ENCODE data around the gene TNNI3.
A peak's percentile ranks its signal among the peaks of the same experiment; 100 is the strongest.
"Not testable (repeated sequence)": the region's sequence is repeated elsewhere in the genome, so short reads cannot be mapped to it uniquely, and the experiment has no call there.

Gene TNNI3

DNA sequence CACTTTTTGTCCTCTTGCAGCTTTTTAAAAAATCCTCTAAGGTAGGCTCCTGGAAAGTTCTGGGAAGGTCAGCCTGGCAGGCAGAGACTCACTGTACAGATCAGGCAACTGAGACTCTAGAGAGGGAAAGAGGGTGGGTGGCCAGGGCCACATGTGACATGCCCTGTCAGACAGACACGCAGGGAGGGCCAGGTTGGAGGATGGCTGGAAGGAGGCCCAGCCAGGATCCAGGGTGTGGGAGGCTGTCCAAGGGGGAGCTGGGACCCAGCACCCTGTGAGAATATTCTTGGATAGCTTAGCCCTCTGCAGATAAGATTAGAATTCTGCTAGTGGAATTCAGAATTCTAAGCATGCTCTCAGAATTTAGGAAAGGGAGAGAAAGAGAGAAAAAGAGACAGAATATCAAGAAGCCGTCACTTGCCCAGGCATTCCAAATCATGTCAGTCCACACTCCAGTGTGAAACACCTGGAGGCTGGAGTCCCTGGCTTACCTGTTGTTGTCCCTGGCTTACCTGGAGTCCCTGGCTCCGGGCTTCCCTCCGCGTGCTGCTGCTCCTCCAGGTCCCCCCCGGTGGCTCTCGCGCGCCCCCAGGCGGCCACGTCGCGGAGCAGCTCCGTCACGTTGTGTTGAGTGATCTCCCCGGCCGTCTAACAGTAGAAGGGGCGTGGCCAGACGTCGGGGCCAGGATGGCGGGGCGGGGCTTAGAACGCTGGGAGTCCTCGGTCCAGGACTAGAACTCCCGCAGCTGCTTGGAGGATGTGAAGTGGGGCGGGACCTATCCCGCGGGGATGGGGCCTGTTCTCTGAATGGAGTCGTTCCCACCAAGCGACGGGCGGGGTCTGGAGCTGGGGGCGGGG, 2.8 kb upstream of the TNNI3 start:
- Mint-ChIP-seq H3K4me3 (peak overlapping the region; percentile 51), H3K36me3 (peaks cover 1% of the 10 kb centered on the region), H3K27ac (no peak overlapping the region), H3K9me3 (no peaks in the 10 kb centered on the region), H3K4me1 (peaks cover 8% of the 10 kb centered on the region), H3K27me3 (peaks cover 28% of the 10 kb centered on the region)

DNA sequence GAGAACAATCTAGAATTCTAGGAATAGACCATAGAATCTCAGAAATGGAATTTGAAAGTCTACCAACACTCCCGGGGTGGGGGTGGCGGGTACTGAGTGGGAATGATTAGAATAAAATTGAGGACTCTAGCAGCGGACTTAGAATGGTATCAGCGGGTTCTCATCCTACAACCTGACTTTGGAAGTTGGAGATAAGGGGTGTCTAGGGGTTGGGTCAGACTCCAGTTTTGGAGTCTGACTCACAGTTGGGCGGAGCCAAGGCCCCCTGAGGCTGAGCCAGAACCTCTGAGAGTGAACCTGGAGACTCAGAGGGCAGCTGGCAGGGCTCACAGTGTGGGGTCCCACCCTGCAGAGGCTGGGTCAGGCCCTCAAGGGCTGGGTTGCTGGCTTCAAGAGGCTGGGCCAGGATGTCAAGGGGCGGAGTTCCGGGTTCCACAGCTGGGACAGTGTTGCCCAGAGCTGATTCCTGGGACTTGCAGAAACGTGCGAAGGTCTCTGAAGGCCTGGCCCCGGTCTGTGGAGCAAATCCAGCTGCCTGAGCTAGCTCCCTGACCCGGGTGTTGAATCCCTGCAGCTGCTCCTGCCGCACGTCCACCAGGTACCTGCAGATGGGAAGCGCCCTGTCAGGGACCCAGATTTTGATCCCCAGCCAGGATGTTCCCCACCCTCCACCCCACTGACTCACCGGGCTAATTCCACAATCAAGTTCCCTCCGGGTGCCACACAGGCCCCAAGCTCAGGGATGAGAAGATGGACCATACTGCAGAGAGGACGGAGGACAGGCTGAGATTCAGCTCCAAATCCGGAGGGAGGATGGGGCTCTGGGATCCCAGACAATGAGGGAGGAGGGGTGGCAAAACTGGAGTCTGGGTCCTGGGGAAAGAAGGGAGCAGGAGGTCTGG, 1.6 kb upstream of the TNNI3 start:
- Mint-ChIP-seq H3K36me3 (peaks cover 1% of the 10 kb centered on the region), H3K27me3 (peaks cover 25% of the 10 kb centered on the region), H3K4me3 (no peak overlapping the region), H3K9me3 (no peaks in the 10 kb centered on the region), H3K27ac (no peak overlapping the region), H3K4me1 (peaks cover 14% of the 10 kb centered on the region)

DNA sequence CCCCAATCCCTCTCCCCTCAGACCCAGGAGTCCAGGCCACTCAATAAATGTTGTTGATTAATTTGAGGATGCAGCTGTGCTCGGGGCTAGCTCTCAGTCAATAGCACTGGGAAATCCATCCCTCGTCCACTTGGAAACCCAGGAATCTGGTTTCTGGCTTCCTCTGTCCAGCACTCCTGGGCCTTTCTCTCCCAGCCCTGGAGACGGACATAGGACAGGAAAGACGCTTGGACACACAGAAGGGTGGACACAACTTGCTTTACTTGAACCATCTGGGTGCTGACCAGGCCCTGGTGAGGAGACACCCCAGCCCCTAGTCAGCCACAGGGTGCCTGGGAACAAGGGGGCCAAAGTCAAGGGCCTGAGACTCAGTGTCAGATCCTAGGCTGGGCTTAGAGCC, 891 bp upstream of the TNNI3 start:
- H3K9me3 Mint-ChIP-seq = no peaks in the 10 kb centered on the region
- H3K27me3 Mint-ChIP-seq = peaks cover 19% of the 10 kb centered on the region
- peaks cover 20% of the 10 kb centered on the region for H3K4me1 Mint-ChIP-seq
- no peak overlapping the region for H3K27ac Mint-ChIP-seq
- H3K4me3 Mint-ChIP-seq = no peak overlapping the region
- peaks cover 4% of the 10 kb centered on the region for H3K36me3 Mint-ChIP-seq

DNA sequence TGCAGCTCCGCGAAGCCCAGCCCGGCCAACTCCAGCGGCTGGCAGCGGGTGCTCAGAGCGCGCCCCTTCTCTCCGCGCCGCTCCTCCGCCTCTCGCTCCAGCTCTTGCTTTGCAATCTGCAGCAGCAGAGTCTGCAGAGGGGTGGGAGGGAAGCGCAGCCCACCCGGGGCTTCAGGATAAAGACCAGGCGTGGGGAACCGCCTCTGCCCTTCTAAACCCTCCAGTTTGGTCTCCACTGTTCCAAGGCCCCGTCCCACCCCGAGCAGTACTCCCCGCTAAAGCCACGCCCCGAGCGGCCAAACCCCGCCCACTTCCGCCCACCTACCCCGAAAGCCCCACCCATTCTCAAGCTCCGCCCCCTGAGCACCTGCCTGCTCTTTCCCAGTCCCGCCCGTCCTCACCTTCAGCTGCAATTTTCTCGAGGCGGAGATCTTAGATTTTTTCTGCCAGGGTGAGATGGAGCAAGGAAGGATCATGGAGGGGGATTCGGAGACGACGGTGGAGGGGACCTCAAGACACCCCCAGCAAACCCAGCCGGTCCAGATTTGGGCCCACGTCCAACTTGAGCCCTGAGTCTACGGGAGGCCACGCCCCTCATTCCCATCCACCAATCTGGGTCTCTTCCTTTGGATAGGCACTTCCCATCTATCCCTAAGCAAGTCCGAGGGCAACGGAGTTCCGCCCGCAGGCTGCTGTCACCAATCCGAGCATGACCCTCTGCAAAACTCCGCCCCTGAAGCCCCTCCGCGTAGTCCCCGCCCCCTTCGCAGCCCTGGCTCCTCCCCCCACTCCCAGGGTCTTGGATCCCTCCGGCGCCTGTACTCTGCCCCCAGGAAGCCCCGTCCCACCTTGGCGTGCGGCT, 1.1 kb downstream of the TNNI3 start:
- Mint-ChIP-seq H3K4me3 (peak overlapping the region; percentile 15), H3K36me3 (peaks cover 8% of the 10 kb centered on the region), H3K4me1 (peaks cover 35% of the 10 kb centered on the region), H3K27ac (no peak overlapping the region), H3K27me3 (peaks cover 15% of the 10 kb centered on the region), H3K9me3 (no peaks in the 10 kb centered on the region)

DNA sequence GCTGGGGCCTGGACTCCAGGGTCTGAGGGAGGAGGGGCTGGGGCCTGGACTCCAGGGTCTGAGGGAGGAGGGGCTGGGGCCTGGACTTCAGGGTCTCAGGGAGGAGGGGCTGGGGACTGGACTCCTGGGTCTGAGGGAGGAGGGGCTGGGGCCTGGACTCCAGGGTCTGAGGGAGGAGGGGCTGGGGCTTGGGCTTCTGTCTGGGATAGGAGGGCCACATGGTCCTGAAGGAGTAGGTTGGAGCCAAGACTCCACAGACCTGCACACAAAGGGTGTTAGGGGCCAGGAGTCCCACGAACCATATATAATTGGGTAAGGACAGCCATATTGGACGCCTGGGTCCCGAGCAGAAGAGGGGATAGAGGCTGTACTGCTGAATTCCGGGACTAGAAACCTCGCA, 1.7 kb downstream of the TNNI3 start:
- Mint-ChIP-seq H3K27me3 (peaks cover 15% of the 10 kb centered on the region), H3K4me1 (peaks cover 37% of the 10 kb centered on the region)
- H3K36me3 Mint-ChIP-seq, H3K27ac Mint-ChIP-seq, H3K4me3 Mint-ChIP-seq, H3K9me3 Mint-ChIP-seq: not testable (repeated sequence)

DNA sequence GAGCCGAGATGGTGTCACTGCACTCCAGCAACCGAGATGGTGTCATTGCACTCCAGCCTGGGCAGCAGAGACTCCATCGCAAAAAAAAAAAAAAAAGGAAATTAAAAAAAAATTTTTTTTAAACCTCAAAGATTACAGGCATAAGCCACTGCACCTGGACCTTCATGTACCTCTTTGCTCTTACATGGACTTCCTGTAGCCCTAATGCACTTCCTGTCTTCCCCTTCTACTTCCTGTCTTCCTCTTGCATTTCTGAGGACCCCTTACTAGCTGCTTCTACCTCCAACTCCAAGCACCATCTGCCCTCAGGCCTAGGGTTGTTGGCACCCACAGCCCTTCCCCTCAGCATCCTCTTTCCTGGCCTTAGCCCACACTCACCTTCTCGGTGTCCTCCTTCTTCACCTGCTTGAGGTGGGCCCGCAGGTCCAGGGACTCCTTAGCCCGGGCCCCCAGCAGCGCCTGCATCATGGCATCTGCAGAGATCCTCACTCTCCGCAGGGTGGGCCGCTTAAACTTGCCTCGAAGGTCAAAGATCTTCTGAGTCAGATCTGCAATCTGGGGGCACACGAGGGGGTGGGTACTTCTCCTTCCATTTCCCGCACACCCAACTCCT, 3.8 kb downstream of the TNNI3 start:
- H3K9me3 Mint-ChIP-seq = no peaks in the 10 kb centered on the region
- H3K27ac Mint-ChIP-seq = no peak overlapping the region
- peaks cover 33% of the 10 kb centered on the region for H3K4me1 Mint-ChIP-seq
- H3K36me3 Mint-ChIP-seq = peaks cover 7% of the 10 kb centered on the region
- no peak overlapping the region for H3K4me3 Mint-ChIP-seq
- H3K27me3 Mint-ChIP-seq = peaks cover 20% of the 10 kb centered on the region

DNA sequence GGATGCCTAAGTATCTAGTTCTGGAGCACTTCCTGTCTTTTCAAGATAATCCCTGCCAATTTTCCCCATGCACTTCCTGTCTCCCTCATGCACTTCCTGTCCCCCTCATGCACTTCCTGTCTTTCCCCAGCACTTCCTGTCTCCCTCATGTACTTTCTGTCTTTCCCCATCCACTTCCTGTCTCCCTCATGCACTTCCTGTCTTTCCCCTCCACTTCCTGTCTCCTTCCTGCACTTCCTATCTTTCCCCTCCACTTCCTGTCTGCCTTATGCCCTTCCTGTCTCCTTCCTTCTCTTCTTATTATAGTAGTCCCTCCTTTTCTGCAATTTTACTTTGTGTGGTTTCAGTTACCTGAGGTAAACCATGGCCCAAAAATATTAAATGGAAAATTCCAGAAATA, 5.5 kb downstream of the TNNI3 start:
- Mint-ChIP-seq H3K4me1 (peaks cover 33% of the 10 kb centered on the region), H3K9me3 (no peaks in the 10 kb centered on the region), H3K4me3 (no peak overlapping the region), H3K27ac (peak overlapping the region; percentile 60), H3K27me3 (peaks cover 24% of the 10 kb centered on the region), H3K36me3 (peaks cover 7% of the 10 kb centered on the region)

DNA sequence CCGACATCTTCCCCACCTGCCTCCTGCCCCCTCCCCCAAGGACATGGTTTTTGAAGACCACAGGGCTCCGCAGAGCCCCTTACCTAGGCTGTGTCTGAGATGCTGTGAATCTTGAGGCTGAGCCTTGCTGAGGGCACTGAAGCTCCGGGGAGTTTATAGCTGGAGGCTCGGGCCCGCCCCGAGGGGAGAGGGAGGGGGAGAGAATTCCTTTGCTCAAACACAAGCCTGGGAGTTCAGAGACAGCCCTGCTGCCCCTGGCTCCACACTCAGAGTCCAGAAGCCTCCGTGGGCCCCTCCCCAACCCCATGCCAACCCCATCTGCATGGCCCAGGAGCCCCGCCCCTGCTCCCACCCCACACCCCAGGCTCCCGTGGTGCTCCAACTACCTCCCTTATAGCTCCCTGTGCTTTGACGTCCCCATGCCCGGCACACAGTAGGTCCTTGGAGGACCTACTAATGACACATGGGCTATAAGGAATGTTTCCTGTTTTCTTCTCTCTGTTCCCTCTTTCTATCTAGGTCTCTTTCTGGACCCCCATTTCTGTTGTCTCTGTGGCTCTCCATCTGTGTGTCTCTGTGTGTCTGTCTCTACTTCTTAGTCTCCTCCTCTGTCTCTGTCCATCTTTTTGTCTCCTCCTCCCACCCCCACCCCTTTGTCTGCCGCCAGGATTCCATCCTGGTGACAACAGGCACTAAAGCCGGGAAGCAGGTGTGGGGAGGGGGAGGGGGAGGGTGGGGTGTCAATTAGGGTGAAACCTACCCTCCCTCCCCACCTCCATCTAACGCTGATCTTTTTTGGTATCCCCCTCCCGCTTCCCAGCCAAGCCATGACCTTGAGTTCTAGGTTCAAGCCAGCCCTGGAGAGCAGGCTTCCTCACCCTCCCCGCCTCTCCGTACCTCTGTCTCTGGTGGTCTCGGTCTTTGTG, 8.2 kb downstream of the TNNI3 start, which contains the start of gene TNNT1:
Gene TNNT1 (minus strand): TSS at position 129 of the 926 bp plus-strand sequence. CDS start 2,049 bp downstream, outside the sequence.
- H3K27ac Mint-ChIP-seq = peak within 1 kb of the TSS; percentile 42
- no peak within 1 kb of the TSS for H3K4me3 Mint-ChIP-seq
- peaks cover 7% of the 10 kb centered on the region for H3K36me3 Mint-ChIP-seq
- peaks cover 31% of the 10 kb centered on the region for H3K27me3 Mint-ChIP-seq
- peaks cover 29% of the 10 kb centered on the region for H3K4me1 Mint-ChIP-seq
- no peaks in the 10 kb centered on the region for H3K9me3 Mint-ChIP-seq

DNA sequence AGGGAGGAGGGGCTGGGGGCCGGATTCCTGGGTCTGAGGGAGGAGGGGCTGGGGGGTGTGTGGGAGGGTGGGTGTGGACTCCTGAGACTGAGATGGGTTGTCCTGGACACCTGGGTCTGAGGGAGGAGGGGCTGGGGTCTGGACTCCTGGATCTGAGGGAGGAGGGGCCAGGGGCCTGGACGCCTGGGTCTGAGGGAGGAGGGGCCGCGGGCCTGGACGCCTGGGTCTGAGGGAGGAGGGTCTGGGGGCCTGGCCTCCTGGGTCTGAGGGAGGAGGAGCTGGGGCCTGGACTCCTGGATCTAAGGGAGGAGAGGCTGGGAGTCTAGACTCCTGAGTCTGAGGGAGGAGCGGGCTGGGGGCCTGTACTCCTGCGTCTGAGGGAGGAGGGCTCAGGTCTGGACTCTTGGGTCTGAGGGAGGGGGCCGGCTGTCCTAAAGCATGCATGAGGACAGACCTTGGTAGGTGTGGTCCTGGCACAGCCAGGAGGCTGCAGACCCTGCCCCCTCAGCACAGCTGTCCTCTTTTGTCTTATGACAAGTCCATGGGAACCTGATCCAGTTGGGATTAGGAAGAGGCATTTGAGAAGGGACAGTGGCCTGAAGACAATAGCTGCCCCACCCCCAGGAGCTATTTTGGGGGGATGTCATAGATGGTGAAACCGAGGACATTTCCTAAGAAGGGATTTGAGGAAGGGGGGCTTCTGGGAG, 9.8 kb downstream of the TNNI3 start:
- peaks cover 4% of the 10 kb centered on the region for H3K36me3 Mint-ChIP-seq
- no peaks in the 10 kb centered on the region for H3K9me3 Mint-ChIP-seq
- H3K27me3 Mint-ChIP-seq = peaks cover 40% of the 10 kb centered on the region
- H3K27ac Mint-ChIP-seq = no peak overlapping the region
- no peak overlapping the region for H3K4me3 Mint-ChIP-seq
- peaks cover 16% of the 10 kb centered on the region for H3K4me1 Mint-ChIP-seq

DNA sequence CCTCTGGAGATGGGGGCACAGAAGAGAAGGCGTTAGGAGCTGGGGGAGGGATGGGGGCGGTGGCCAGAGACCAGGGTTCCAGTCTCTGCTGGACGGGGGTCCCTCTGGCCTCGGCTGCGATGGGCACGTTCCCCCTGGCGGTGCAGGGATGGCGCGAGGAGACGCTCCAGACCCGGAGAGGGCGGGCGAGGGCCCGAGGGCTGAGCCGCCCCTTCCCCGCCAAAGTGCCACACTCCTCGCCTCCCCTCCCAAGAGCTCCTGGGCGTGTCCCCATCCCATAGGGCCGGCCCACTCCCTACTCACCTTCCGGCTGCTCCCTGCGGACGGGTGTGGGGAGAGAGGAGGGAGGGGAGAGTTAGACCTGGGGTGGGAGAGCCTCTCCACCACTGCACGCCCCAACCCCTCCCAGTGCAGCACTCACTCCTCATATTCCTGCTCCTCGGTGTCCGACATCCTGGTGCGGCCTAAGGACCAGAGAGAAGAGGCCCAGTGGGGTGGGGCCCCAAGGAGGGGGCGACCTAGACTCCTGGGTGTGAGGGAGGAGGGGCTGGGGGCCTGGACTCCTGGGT, 10.7 kb downstream of the TNNI3 start:
- H3K4me1 Mint-ChIP-seq = peaks cover 10% of the 10 kb centered on the region
- no peaks in the 10 kb centered on the region for H3K9me3 Mint-ChIP-seq
- peaks cover 42% of the 10 kb centered on the region for H3K27me3 Mint-ChIP-seq
- H3K4me3 Mint-ChIP-seq = no peak overlapping the region
- H3K27ac Mint-ChIP-seq = no peak overlapping the region
- H3K36me3 Mint-ChIP-seq = no peaks in the 10 kb centered on the region

DNA sequence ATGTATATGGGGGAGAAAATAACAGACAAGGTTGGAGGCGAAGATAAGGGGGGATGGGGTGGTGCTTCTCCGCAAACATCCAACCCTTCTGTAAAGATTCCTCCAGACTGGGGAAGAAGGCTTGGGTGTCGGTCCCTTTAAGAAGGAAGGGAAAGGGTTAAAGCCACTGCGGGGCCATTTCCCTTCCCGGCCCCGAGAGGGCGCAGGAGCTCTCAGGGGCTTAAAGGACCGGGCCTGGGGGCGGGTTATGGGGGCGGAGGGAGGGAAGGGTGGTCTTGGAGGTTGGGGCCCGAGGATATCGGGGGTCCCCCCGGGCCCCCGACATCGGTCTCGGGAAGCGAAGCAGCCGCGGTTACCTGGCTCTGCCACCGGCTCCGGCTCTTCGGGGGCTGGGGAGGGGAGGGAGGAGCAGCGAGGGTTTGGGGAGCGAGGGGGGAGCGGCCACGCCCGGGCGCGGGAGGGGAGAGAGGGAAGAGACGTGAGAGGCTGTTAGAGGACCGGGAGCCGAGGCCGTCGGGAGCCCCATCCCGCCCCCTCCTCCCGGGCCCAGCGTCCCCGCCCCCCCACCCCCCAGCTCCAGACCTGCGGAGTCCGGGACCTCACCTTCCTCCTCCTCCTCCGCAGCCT, 11.3 kb downstream of the TNNI3 start:
- no peak overlapping the region for H3K27ac Mint-ChIP-seq
- peaks cover 45% of the 10 kb centered on the region for H3K27me3 Mint-ChIP-seq
- H3K36me3 Mint-ChIP-seq = no peaks in the 10 kb centered on the region
- no peak overlapping the region for H3K4me3 Mint-ChIP-seq
- no peaks in the 10 kb centered on the region for H3K9me3 Mint-ChIP-seq
- H3K4me1 Mint-ChIP-seq = peaks cover 5% of the 10 kb centered on the region

DNA sequence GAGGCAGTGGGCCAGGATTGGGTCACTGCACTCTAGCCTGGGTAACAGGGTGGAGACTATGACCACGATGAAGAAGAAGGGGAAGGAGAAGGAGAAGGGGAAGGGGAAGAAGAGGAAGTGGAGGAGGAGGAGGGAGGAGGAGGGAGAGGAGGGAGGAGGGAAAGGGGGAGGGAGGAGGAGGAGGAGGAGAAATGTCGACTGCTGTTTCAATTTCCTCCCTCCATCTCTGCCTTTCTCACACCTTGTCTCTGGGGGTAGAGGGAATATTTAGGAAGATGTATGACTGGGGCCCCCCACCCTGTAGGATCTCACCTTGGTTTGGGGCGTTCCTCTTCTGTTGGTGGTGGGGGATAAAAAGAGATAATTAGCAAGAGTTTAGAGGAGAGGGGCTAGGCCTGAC, 12.3 kb downstream of the TNNI3 start:
- Mint-ChIP-seq H3K27me3 (peaks cover 48% of the 10 kb centered on the region), H3K4me3 (no peak overlapping the region)

DNA sequence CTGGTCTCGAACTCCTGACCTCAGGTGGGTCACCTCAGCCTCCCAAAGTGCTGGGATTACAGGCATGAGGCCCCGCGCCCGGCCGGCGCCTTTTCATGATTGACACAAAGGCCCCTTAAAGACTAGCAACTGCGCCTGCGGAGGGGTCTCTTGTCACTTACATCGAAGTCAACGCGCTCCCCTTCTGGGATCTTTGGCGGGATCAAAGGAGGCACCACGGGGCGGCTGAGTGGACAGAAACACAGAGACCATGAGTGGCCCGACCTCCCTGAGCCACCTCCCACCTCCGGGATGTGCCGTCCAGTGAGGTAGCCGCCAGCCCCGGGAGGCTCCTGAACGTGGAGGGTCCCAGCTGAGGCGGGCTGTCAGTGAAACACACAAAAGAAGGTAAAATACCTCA, 15.8 kb downstream of the TNNI3 start:
- H3K27me3 Mint-ChIP-seq = peaks cover 39% of the 10 kb centered on the region
- H3K4me1 Mint-ChIP-seq = peaks cover 8% of the 10 kb centered on the region
- H3K36me3 Mint-ChIP-seq = no peaks in the 10 kb centered on the region
- H3K4me3 Mint-ChIP-seq = no peak overlapping the region
- no peaks in the 10 kb centered on the region for H3K9me3 Mint-ChIP-seq
- H3K27ac Mint-ChIP-seq = no peak overlapping the region

More for the DNA sequence above, 12.3 kb downstream of the TNNI3 start:
- Mint-ChIP-seq H3K27ac (no peak overlapping the region), H3K4me1 (peaks cover 8% of the 10 kb centered on the region), H3K36me3 (no peaks in the 10 kb centered on the region), H3K9me3 (no peaks in the 10 kb centered on the region)

All from activated naive CD4-positive, alpha-beta T cell treated with anti-CD3 and anti-CD28 coated beads, Interleukin-2, amount 50 U/mL, for 24 hours (primary cell).